H1 (cell line): ENCODE measurements around the gene MORN5. TPM values are rescaled to one million over a fixed set of nuclear protein-coding genes. Genes with fewer than 3 reads are reported as not detected.

Experiments used
- CTCF ChIA-PET: fragments of 300-600 bp; sonication (Branson Sonifier 250); formaldehyde crosslinking; loops from one replicate; lab custom pipeline; 2021; ENCODE audit not compliant: partially characterized antibody; lab: Charles Lee
- POLR2A ChIA-PET: fragments of 300-600 bp; sonication (Branson Sonifier 250); formaldehyde crosslinking; loops from one replicate; lab custom pipeline; 2021; ENCODE audit warnings: inconsistent platforms; ENCODE audit not compliant: partially characterized antibody; lab: Charles Lee
- DNase-seq, 2 experiments: peaks; one replicate each; pipeline versions ENCODE4 v3.0.0 to v3.0.0-alpha.2; 2010 to 2022; ENCODE audit warnings: low spot score in 2 of 2, low read depth in 1 of 2, mixed read lengths in 1 of 2
- FAIRE-seq: peaks from 2 replicates; lab custom pipeline; 2011; peaks lifted over from hg19 to GRCh38; lab: Jason Lieb, UNC
- H2AFZ ChIP-seq: 2 replicates; pipeline ENCODE4 v1.8.1; 2012; ENCODE audit warnings: low read length, inconsistent platforms
- H2AK5ac ChIP-seq: 2 replicates; pipeline ENCODE4 v1.6.1; 2013; ENCODE audit warnings: low read depth, low read length
- H2BK120ac ChIP-seq: replicated peaks from 2 replicates; pipeline ENCODE3; 2013; ENCODE audit warnings: low read depth, low read length, inconsistent platforms
- H2BK12ac ChIP-seq: 2 replicates; pipeline ENCODE4 v1.6.1; 2013; ENCODE audit warnings: low read depth, low read length
- H2BK15ac ChIP-seq: 2 replicates; pipeline ENCODE4 v1.6.1; 2013; ENCODE audit warnings: low read length
- H2BK20ac ChIP-seq: 2 replicates; pipeline ENCODE4 v1.6.1; 2013; ENCODE audit warnings: low read length
- H2BK5ac ChIP-seq: 2 replicates; pipeline ENCODE4 v1.6.1; 2013; ENCODE audit warnings: low read depth, low read length
- H3K14ac ChIP-seq: 2 replicates; pipeline ENCODE4 v1.6.1; 2013; ENCODE audit warnings: inconsistent platforms; ENCODE audit not compliant: insufficient read length
- H3K18ac ChIP-seq: 2 replicates; pipeline ENCODE4 v1.6.1; 2013; ENCODE audit warnings: low read length; ENCODE audit errors: extremely low read depth
- H3K23ac ChIP-seq: 2 replicates; pipeline ENCODE4 v1.6.1; 2013; ENCODE audit warnings: inconsistent platforms; ENCODE audit not compliant: insufficient read length
- H3K23me2 ChIP-seq: 2 replicates; pipeline ENCODE4 v1.6.1; 2013; ENCODE audit warnings: low read depth, low read length
- H3K27ac ChIP-seq: 2 replicates; pipeline ENCODE4 v1.6.1; 2011; ENCODE audit warnings: low read depth, low read length, inconsistent platforms
- H3K27me3 ChIP-seq, 4 experiments: replicated peaks in 1 of 4; 1 replicate in 1 of 4; 2 replicates in 3 of 4; pipeline versions ENCODE4 v1.6.1 to v1.8.1; 2011 to 2013; ENCODE audit warnings: low read length in 3 of 4, mild to moderate bottlenecking in 3 of 4, inconsistent platforms in 2 of 4, mixed read lengths in 2 of 4, moderate library complexity in 1 of 4; ENCODE audit not compliant: control insufficient read depth in 3 of 4, insufficient read depth in 3 of 4; ENCODE audit errors: extremely low read depth in 1 of 4
- H3K36me3 ChIP-seq, 4 experiments: 2 replicates each; pipeline versions ENCODE4 v1.6.1 to v1.8.1; 2011 to 2013; ENCODE audit warnings: mild to moderate bottlenecking in 4 of 4, low read length in 3 of 4, moderate library complexity in 2 of 4, control low read depth in 1 of 4, inconsistent platforms in 1 of 4; ENCODE audit not compliant: insufficient read depth in 4 of 4, control insufficient read depth in 2 of 4
- H3K4ac ChIP-seq: replicated peaks from 2 replicates; pipeline ENCODE3; 2013; ENCODE audit warnings: low read length, low read depth, mixed read lengths, inconsistent platforms; ENCODE audit not compliant: insufficient read length
- H3K4me1 ChIP-seq, 4 experiments: replicated peaks in 1 of 4; 1 replicate in 1 of 4; 2 replicates in 3 of 4; pipeline versions ENCODE4 v1.6.1 to v1.8.1; 2011 to 2013; ENCODE audit warnings: low read length in 3 of 4, inconsistent platforms in 2 of 4, mixed read lengths in 1 of 4; ENCODE audit not compliant: insufficient read depth in 4 of 4, control insufficient read depth in 3 of 4
- H3K4me2 ChIP-seq, 2 experiments: 2 replicates each; pipeline versions ENCODE4 v1.6.1 to v1.8.1; 2011 to 2013; ENCODE audit warnings: low read depth in 2 of 2, low read length in 2 of 2, control low read depth in 1 of 2, inconsistent platforms in 1 of 2, mild to moderate bottlenecking in 1 of 2; ENCODE audit not compliant: insufficient read depth in 1 of 2
- H3K4me3 ChIP-seq, 4 experiments: fragments of 200-600, 300-600 bp in 1 of 4; sonication (generic), shearing (Covaris generic), sonication (Bioruptor Twin) in 1 of 4; 2 replicates each; pipeline versions ENCODE4 v1.5.1 to v1.8.1; 2011 to 2016; ENCODE audit warnings: low read length in 4 of 4, low read depth in 3 of 4, control low read depth in 2 of 4, inconsistent platforms in 2 of 4, mild to moderate bottlenecking in 2 of 4, mixed read lengths in 1 of 4, moderate library complexity in 1 of 4; ENCODE audit not compliant: insufficient read depth in 2 of 4; ENCODE audit errors: extremely low read depth in 1 of 4
- H3K56ac ChIP-seq: replicated peaks from 2 replicates; pipeline ENCODE3; 2013; ENCODE audit warnings: low read depth, mild to moderate bottlenecking, mixed read lengths, low read length, inconsistent platforms; ENCODE audit not compliant: insufficient read length
- H3K79me1 ChIP-seq: 2 replicates; pipeline ENCODE4 v1.6.1; 2013; ENCODE audit warnings: low read depth, low read length, control low read depth
- H3K79me2 ChIP-seq, 2 experiments: 2 replicates each; pipeline versions ENCODE4 v1.6.1 to v1.8.1; 2012 to 2013; ENCODE audit warnings: low read length in 2 of 2, mild to moderate bottlenecking in 2 of 2, inconsistent platforms in 1 of 2; ENCODE audit not compliant: insufficient read depth in 2 of 2, control insufficient read depth in 1 of 2
- H3K9ac ChIP-seq, 4 experiments: replicated peaks in 1 of 4; 1 replicate in 1 of 4; 2 replicates in 3 of 4; pipeline versions ENCODE4 v1.6.1 to v1.8.1; 2011 to 2013; ENCODE audit warnings: low read depth in 3 of 4, low read length in 3 of 4, control low read depth in 2 of 4, mild to moderate bottlenecking in 2 of 4, moderate library complexity in 2 of 4, inconsistent platforms in 1 of 4; ENCODE audit errors: extremely low read depth in 1 of 4
- H3K9me3 ChIP-seq, 2 experiments: 2 replicates each; pipeline versions ENCODE4 v1.6.1 to v1.8.1; 2012 to 2013; ENCODE audit warnings: mild to moderate bottlenecking in 2 of 2, moderate library complexity in 2 of 2, control low read depth in 1 of 2, inconsistent platforms in 1 of 2, low read depth in 1 of 2, low read length in 1 of 2, mixed read lengths in 1 of 2; ENCODE audit not compliant: insufficient read depth in 2 of 2
- H4K20me1 ChIP-seq, 2 experiments: replicated peaks in 1 of 2; 2 replicates each; pipeline versions ENCODE3 to v1.8.1; 2011 to 2013; ENCODE audit warnings: inconsistent platforms in 2 of 2, low read length in 2 of 2, mild to moderate bottlenecking in 1 of 2; ENCODE audit not compliant: insufficient read depth in 2 of 2, control insufficient read depth in 1 of 2
- H4K5ac ChIP-seq: 2 replicates; pipeline ENCODE4 v1.6.1; 2013; ENCODE audit warnings: low read length, low read depth, mixed read lengths, inconsistent platforms; ENCODE audit not compliant: insufficient read length
- H4K8ac ChIP-seq: 2 replicates; pipeline ENCODE4 v1.8.0; 2013; ENCODE audit warnings: mild to moderate bottlenecking, moderate library complexity, low read length, inconsistent platforms; ENCODE audit not compliant: insufficient read depth; ENCODE audit errors: extremely low read depth
- H4K91ac ChIP-seq: replicated peaks from 2 replicates; pipeline ENCODE3; 2013; ENCODE audit warnings: low read length, mixed read lengths, inconsistent platforms; ENCODE audit not compliant: insufficient read length
- GABPA ChIP-seq: IDR thresholded peaks from 2 replicates; pipeline ENCODE4 v1.6.1; 2011; ENCODE audit warnings: mild to moderate bottlenecking, low read length, moderate library complexity, borderline replicate concordance; ENCODE audit not compliant: insufficient read depth
- KDM5A ChIP-seq: fragments of 200-600 bp; IDR thresholded peaks from 2 replicates; pipeline ENCODE4 v1.7.1; 2012; ENCODE audit warnings: mild to moderate bottlenecking, low read length, inconsistent platforms, mixed read lengths
- MAFK ChIP-seq: IDR thresholded peaks from 2 replicates; pipeline ENCODE4 v1.6.1; 2012; ENCODE audit warnings: low read depth, mild to moderate bottlenecking, improper control_type of control experiment, low read length
- NANOG ChIP-seq: IDR thresholded peaks from 2 replicates; pipeline ENCODE4 v1.6.1; 2011; ENCODE audit warnings: low read length, low read depth, mild to moderate bottlenecking, inconsistent platforms; ENCODE audit not compliant: insufficient read depth, poor library complexity, severe bottlenecking
- PHF8 ChIP-seq: fragments of 200-600 bp; sonication (generic); conservative IDR thresholded peaks from 2 replicates; pipeline ENCODE4 v1.7.1; 2012; ENCODE audit warnings: low read depth, mild to moderate bottlenecking, inconsistent platforms, low read length, moderate library complexity
- POLR2A ChIP-seq, 2 experiments: IDR thresholded peaks; 1 replicate in 1 of 2; 2 replicates in 1 of 2; pipeline ENCODE4 v1.6.1; 2011; ENCODE audit warnings: low read depth in 2 of 2, low read length in 2 of 2, mild to moderate bottlenecking in 2 of 2; ENCODE audit errors: control extremely low read depth in 1 of 2
- SP1 ChIP-seq: IDR thresholded peaks from 2 replicates; pipeline ENCODE4 v1.6.1; 2011; ENCODE audit warnings: low read depth, low read length
- whole genome bisulfite sequencing, 2 experiments: shearing (Covaris generic) in 1 of 2; methylation state at CpG; one replicate each; pipeline versions ENCODE4 v1.1.6 to v1.1.7; 2013 to 2015; ENCODE audit warnings: low lambda C conversion rate in 2 of 2, mixed read lengths in 2 of 2, inconsistent platforms in 1 of 2, low coverage in 1 of 2, missing lambda C conversion rate in 1 of 2; ENCODE audit not compliant: insufficient replicate concordance in 2 of 2, insufficient coverage in 1 of 2, insufficient read length in 1 of 2; ENCODE audit errors: extremely low coverage in 1 of 2, missing lambda C conversion rate in 1 of 2; 5-methylcytosine and 5-hydroxymethylcytosine counted together
- polyA plus RNA-seq, 7 experiments: library from polyadenylated mRNA; depleted of rRNA in 3 of 7; stranded (reverse) in 5 of 7; unstranded in 2 of 7; fragments of >200 nt in 5 of 7; fragments of 200-250 nt in 2 of 7; gene quantifications; 1 replicate in 5 of 7; 2 replicates in 1 of 7; 4 replicates in 1 of 7; pipeline versions ENCODE4 v1.2.1 to v1.2.3, GENCODE V29; 2011 to 2013; ENCODE audit warnings: missing spikeins in 2 of 7, mixed read lengths in 2 of 7
- total RNA-seq: library from RNA; stranded (reverse); fragmentation: NEBNext Ultra II Directional; extraction: Animal tissue kit (Norgen Biotek cat#: 25700); gene quantifications from 2 replicates; pipeline ENCODE4 v1.2.1, GENCODE V29; 2021

The MORN5 gene
- total and polyA plus RNA-seq, 2 of the 8 experiments (the other 6 are each of a cell fraction or from before 2014, with no cell fraction given), result not detected

- no peaks in the 10 kb centered on the region; the same call in 1 of the 2 replicates for H3K79me1 ChIP-seq
- no peak overlapping the region for H3K4ac ChIP-seq
- H3K4me2 ChIP-seq, result no peak overlapping the region
- TF ChIP-seq SP1 (no peak), MAFK (no peak), PHF8 (no peak), KDM5A (no peak), NANOG (no peak), GABPA (no peak), POLR2A (IDR thresholded peaks at IDR 0.05; ENCODE audit: control extremely low read depth in 1 of 2, low read depth in 2 of 2, low read length in 2 of 2) (no peak)
- H3K14ac ChIP-seq, result no peak overlapping the region
- WGBS, 2 experiments, result 71% methylated on average over 1 of the region's 1 CpG; no CpG with 5 or more reads in 1 of the 2 experiments
- H3K4me3 ChIP-seq, result no peak overlapping the region
- H2AK5ac ChIP-seq, result no peak overlapping the region
- H4K91ac ChIP-seq, result no peak overlapping the region
- peaks cover 0 to 3% of the 10 kb centered on the region in 2 experiments; a peak in 1 of 4 replicates for H3K9me3 ChIP-seq
- no peak for FAIRE-seq
- POLR2A ChIA-PET, result interaction anchor here (2.6 kb wide), 1 partner anchor 10 kb away, joined by 26 read pairs; no protein-coding TSS in a partner anchor
- H4K8ac ChIP-seq, result no peak overlapping the region
- no peak overlapping the region for H2BK120ac ChIP-seq
- H3K9ac ChIP-seq, result no peak overlapping the region
- H4K20me1 ChIP-seq, result peaks cover 10 to 19% of the 10 kb centered on the region in 2 experiments
- H3K79me2 ChIP-seq, result no peaks in the 10 kb centered on the region
- no peaks in the 10 kb centered on the region; a peak in 1 of 8 replicates for H3K36me3 ChIP-seq
- H2BK12ac ChIP-seq, result no peak overlapping the region
- H3K23me2 ChIP-seq, result peaks cover 24% of the 10 kb centered on the region; the same call in 1 of the 2 replicates
- H3K18ac ChIP-seq, result no peak overlapping the region
- peaks cover 2 to 32% (median 28%) of the 10 kb centered on the region in 4 experiments for H3K4me1 ChIP-seq
- no peak overlapping the region for H2BK20ac ChIP-seq
- H3K23ac ChIP-seq, result no peak overlapping the region
- H2BK15ac ChIP-seq, result no peak overlapping the region
- H3K27ac ChIP-seq, result no peak overlapping the region
- peaks cover 70 to 92% (median 87%) of the 10 kb centered on the region in 4 experiments for H3K27me3 ChIP-seq
- no peak overlapping the region for H2AFZ ChIP-seq
- no peak overlapping the region for H4K5ac ChIP-seq
- DNase-seq, result no peak
- CTCF ChIA-PET, result interaction anchor here (0.9 to 5.2 kb wide), 4 partner anchors 57 to 117 kb away, joined by 3 to 56 read pairs (median 6); partner anchors contain the start of genes MORN5 and NDUFA8
- H2BK5ac ChIP-seq, result no peak overlapping the region
- no peak overlapping the region for H3K56ac ChIP-seq
Measured at GRCh38 chr9:122215663-122216062, 56.0 kb downstream of the MORN5 start.
